T-helper 17 cell (primary cell): ENCODE measurements around the gene ARID1B. TPM values are rescaled to one million over a fixed set of nuclear protein-coding genes. Genes with fewer than 3 reads are reported as not detected.

ENCODE experiments used
- ATAC-seq: fragments of 150-1000 bp; cut with Tn5 transposase; 2 replicates; pipeline ENCODE4 v1.10.0; 2021; ENCODE audit warnings: mild to moderate bottlenecking, moderate library complexity
- DNase-seq, 3 donors: peaks; one replicate each; pipeline versions ENCODE4 v3.0.0 to v3.0.0-alpha.2; 2020 to 2021
- H3K9me3 ChIP-seq: one replicate; pipeline ENCODE4 v1.7.0; 2013; ENCODE audit warnings: low read length, mild to moderate bottlenecking; ENCODE audit not compliant: control insufficient read depth, poor library complexity, severe bottlenecking
- H3K27ac Mint-ChIP-seq: one replicate; pipeline ENCODE4 v1.8.0; 2022; ENCODE audit warnings: mild to moderate bottlenecking, moderate library complexity, mixed read lengths
- H3K27me3 Mint-ChIP-seq: one replicate; pipeline ENCODE4 v1.8.0; 2022; ENCODE audit warnings: mixed read lengths
- H3K36me3 Mint-ChIP-seq: one replicate; pipeline ENCODE4 v1.8.0; 2022; ENCODE audit warnings: low read depth, mixed read lengths
- H3K4me1 Mint-ChIP-seq: one replicate; pipeline ENCODE4 v1.8.0; 2022; ENCODE audit warnings: mild to moderate bottlenecking, mixed read lengths
- H3K4me3 Mint-ChIP-seq: one replicate; pipeline ENCODE4 v1.8.0; 2022; ENCODE audit warnings: mild to moderate bottlenecking, moderate library complexity, mixed read lengths
- total RNA-seq, 4 donors: library from RNA in 2 of 4; stranded (reverse) in 2 of 4; gene quantifications; one replicate each; pipeline ENCODE4 v1.2.3 and lab custom pipeline; 2022 to 2026

ARID1B gene
- total RNA-seq, 2 donors from 2014 or later = 149 to 158 TPM

- peaks cover 41% of the 10 kb centered on the region for H3K4me1 Mint-ChIP-seq
- no peak overlapping the region for H3K27ac Mint-ChIP-seq
- DNase-seq = no peak
- no peak overlapping the region for H3K4me3 Mint-ChIP-seq
- no peaks in the 10 kb centered on the region for H3K27me3 Mint-ChIP-seq
- no peak for ATAC-seq
- no peaks in the 10 kb centered on the region for H3K9me3 ChIP-seq
- H3K36me3 Mint-ChIP-seq = peaks cover 2% of the 10 kb centered on the region
These were observed 120.8 kb downstream of the ARID1B start for GRCh38 chr6:156897907-156898531.

- Mint-ChIP-seq H3K4me1 (peaks cover 39% of the 10 kb centered on the region), H3K27ac (no peak overlapping the region), H3K27me3 (no peaks in the 10 kb centered on the region), H3K4me3 (no peak overlapping the region), H3K36me3 (peaks cover 2% of the 10 kb centered on the region)
- no peaks in the 10 kb centered on the region for H3K9me3 ChIP-seq
- no peak for ATAC-seq
- DNase-seq = no peak
These were observed 121.9 kb downstream of the ARID1B start for GRCh38 chr6:156899071-156899470.

GRCh38 chr6:156899532-156900135, 122.5 kb downstream of the ARID1B start:
- H3K4me1 Mint-ChIP-seq = peaks cover 40% of the 10 kb centered on the region
- no peaks in the 10 kb centered on the region for H3K9me3 ChIP-seq
- H3K27ac Mint-ChIP-seq = peak overlapping the region; percentile 48
- DNase-seq = no peak
- peaks cover 2% of the 10 kb centered on the region for H3K36me3 Mint-ChIP-seq
- H3K27me3 Mint-ChIP-seq = no peaks in the 10 kb centered on the region
- H3K4me3 Mint-ChIP-seq = no peak overlapping the region
- no peak for ATAC-seq

GRCh38 chr6:156900292-156900691, 123.1 kb downstream of the ARID1B start:
- H3K4me1 Mint-ChIP-seq = peaks cover 38% of the 10 kb centered on the region
- H3K27me3 Mint-ChIP-seq = no peaks in the 10 kb centered on the region
- H3K36me3 Mint-ChIP-seq = peaks cover 2% of the 10 kb centered on the region
- no peak for DNase-seq
- no peak overlapping the region for H3K4me3 Mint-ChIP-seq
- H3K9me3 ChIP-seq = no peaks in the 10 kb centered on the region
- peak overlapping the region; percentile 48 for H3K27ac Mint-ChIP-seq
- ATAC-seq = no peak

GRCh38 chr6:156901309-156902019, 124.3 kb downstream of the ARID1B start:
- H3K27ac Mint-ChIP-seq = no peak overlapping the region
- H3K4me3 Mint-ChIP-seq = no peak overlapping the region
- H3K27me3 Mint-ChIP-seq = no peaks in the 10 kb centered on the region
- peaks cover 42% of the 10 kb centered on the region for H3K4me1 Mint-ChIP-seq
- peaks cover 5% of the 10 kb centered on the region for H3K36me3 Mint-ChIP-seq
- no peaks in the 10 kb centered on the region for H3K9me3 ChIP-seq
- DNase-seq (no peak), ATAC-seq (no peak)

GRCh38 chr6:156902782-156903181, 125.6 kb downstream of the ARID1B start:
- ATAC-seq = no peak
- Mint-ChIP-seq H3K4me3 (no peak overlapping the region), H3K27me3 (no peaks in the 10 kb centered on the region), H3K4me1 (peaks cover 46% of the 10 kb centered on the region), H3K27ac (no peak overlapping the region), H3K36me3 (peaks cover 5% of the 10 kb centered on the region)
- H3K9me3 ChIP-seq = no peaks in the 10 kb centered on the region
- DNase-seq = no peak

GRCh38 chr6:156904176-156904967, 127.2 kb downstream of the ARID1B start:
- H3K9me3 ChIP-seq = no peaks in the 10 kb centered on the region

GRCh38 chr6:156905801-156906200, 128.6 kb downstream of the ARID1B start:
- ATAC-seq (no peak), DNase-seq (no peak)
- Mint-ChIP-seq H3K27me3 (no peaks in the 10 kb centered on the region), H3K27ac (peak overlapping the region; percentile 75), H3K4me3 (no peak overlapping the region), H3K4me1 (peaks cover 35% of the 10 kb centered on the region), H3K36me3 (peaks cover 3% of the 10 kb centered on the region)
- no peaks in the 10 kb centered on the region for H3K9me3 ChIP-seq

More at GRCh38 chr6:156904176-156904967, 127.2 kb downstream of the ARID1B start:
- no peaks in the 10 kb centered on the region for H3K27me3 Mint-ChIP-seq
- no peak overlapping the region for H3K4me3 Mint-ChIP-seq
- DNase-seq (no peak), ATAC-seq (no peak)
- peaks cover 5% of the 10 kb centered on the region for H3K36me3 Mint-ChIP-seq
- H3K27ac Mint-ChIP-seq = no peak overlapping the region
- peaks cover 37% of the 10 kb centered on the region for H3K4me1 Mint-ChIP-seq

GRCh38 chr6:156906451-156906850, 129.3 kb downstream of the ARID1B start:
- no peaks in the 10 kb centered on the region for H3K9me3 ChIP-seq
- Mint-ChIP-seq H3K4me3 (no peak overlapping the region), H3K36me3 (peaks cover 3% of the 10 kb centered on the region), H3K4me1 (peaks cover 36% of the 10 kb centered on the region), H3K27ac (no peak overlapping the region), H3K27me3 (no peaks in the 10 kb centered on the region)
- no peak for DNase-seq
- no peak for ATAC-seq

GRCh38 chr6:156909212-156910010, 132.2 kb downstream of the ARID1B start:
- Mint-ChIP-seq H3K4me1 (peaks cover 51% of the 10 kb centered on the region), H3K27ac (peak overlapping the region; percentile 65), H3K4me3 (no peak overlapping the region), H3K27me3 (no peaks in the 10 kb centered on the region), H3K36me3 (peaks cover 9% of the 10 kb centered on the region)
- DNase-seq (no peak), ATAC-seq (no peak)
- no peaks in the 10 kb centered on the region for H3K9me3 ChIP-seq

- Mint-ChIP-seq H3K27me3 (no peaks in the 10 kb centered on the region), H3K27ac (peak overlapping the region; percentile 65), H3K36me3 (peaks cover 10% of the 10 kb centered on the region), H3K4me3 (no peak overlapping the region), H3K4me1 (peaks cover 55% of the 10 kb centered on the region)
- no peak for DNase-seq
- ATAC-seq = no peak
- no peaks in the 10 kb centered on the region for H3K9me3 ChIP-seq
These were observed 132.8 kb downstream of the ARID1B start for GRCh38 chr6:156910011-156910334.

- no peak for ATAC-seq
- Mint-ChIP-seq H3K36me3 (peaks cover 8% of the 10 kb centered on the region), H3K27ac (no peak overlapping the region), H3K27me3 (no peaks in the 10 kb centered on the region), H3K4me1 (peaks cover 50% of the 10 kb centered on the region), H3K4me3 (no peak overlapping the region)
- no peaks in the 10 kb centered on the region for H3K9me3 ChIP-seq
- no peak for DNase-seq
These were observed 133.8 kb downstream of the ARID1B start for GRCh38 chr6:156910938-156911337.
